ENCODE data around the gene BRI3. TPM values are rescaled to one million over a fixed set of nuclear protein-coding genes. Genes with fewer than 3 reads are reported as not detected.

Gene BRI3
- total and polyA plus RNA-seq, 2 of the 4 experiments (the other 2 are of a cell fraction), result 24.7 to 68.3 TPM

- Histone ChIP-seq H3K9me3 (ENCODE audit: control insufficient read depth, insufficient read depth, low read length) (no peaks in the 10 kb centered on the region), H3K23ac (ENCODE audit: low read depth, low read length) (peak overlapping the region; percentile 79), H3K27ac (ENCODE audit: insufficient read depth, low read length) (peak overlapping the region; percentile 91), H3K79me1 (ENCODE audit: low read depth in 1 of 2, low read length in 2 of 2) (peaks cover 15 to 81% of the 10 kb centered on the region in 2 experiments; a peak in 3 of 4 replicates), H3K36me3 (ENCODE audit: control insufficient read depth, insufficient read depth, low read length) (peaks cover 46% of the 10 kb centered on the region), H3K9me1 (ENCODE audit: insufficient read depth, low read length) (peaks cover 21% of the 10 kb centered on the region), H3K56ac (ENCODE audit: extremely low read depth, insufficient read depth, low read length) (peak overlapping the region; percentile 65; the same call in 1 of the 2 replicates), H3K4me2 (ENCODE audit: low read depth, low read length) (peak overlapping the region; percentile 1), H4K5ac (ENCODE audit: low read depth, low read length) (peak overlapping the region; percentile 6; the same call in 1 of the 2 replicates), H2BK5ac (ENCODE audit: low read depth, low read length, poor library complexity, severe bottlenecking) (peak overlapping the region; percentile 83), H3K9ac (ENCODE audit: low read depth, low read length) (peak overlapping the region; percentile 24; the same call in 1 of the 2 replicates), H4K91ac (ENCODE audit: insufficient read depth, low read depth, low read length) (peak overlapping the region; percentile 97), H3K18ac (ENCODE audit: low read depth, low read length) (peak overlapping the region; percentile 8; the same call in 1 of the 2 replicates), H3K4ac (ENCODE audit: low read depth, low read length) (peak overlapping the region; percentile 96), H3K27me3 (ENCODE audit: control insufficient read depth, insufficient read depth, low read length) (no peaks in the 10 kb centered on the region), H2BK120ac (ENCODE audit: low read depth, low read length) (peak overlapping the region; percentile 92), H4K8ac (ENCODE audit: low read depth in 2 of 2, low read length in 2 of 2) (peak overlapping the region; percentile 94 to 95), H3K4me1 (ENCODE audit: control insufficient read depth, insufficient read depth, low read length) (peaks cover 37% of the 10 kb centered on the region), H2AK9ac (replicated peaks; ENCODE audit: low read depth, low read length, poor library complexity) (peak overlapping the region; percentile 99), H2BK15ac (ENCODE audit: low read depth, low read length) (peak overlapping the region; percentile 70; the same call in 2 of the 3 replicates), H2BK20ac (ENCODE audit: low read depth, low read length) (peak overlapping the region; percentile 79; the same call in 1 of the 2 replicates), H2AFZ (replicated peaks; ENCODE audit: low read length, poor library complexity) (no peak overlapping the region), H2AK5ac (ENCODE audit: low read depth, low read length) (peak overlapping the region; percentile 59), H3K14ac (replicated peaks; ENCODE audit: low read depth, low read length) (peak overlapping the region; percentile 89), H4K20me1 (ENCODE audit: insufficient read depth, low read length) (peaks cover 86% of the 10 kb centered on the region), H3K4me3 (ENCODE audit: insufficient read depth, low read depth, low read length) (no peak overlapping the region)
- TF ChIP-seq, protein P1, sequence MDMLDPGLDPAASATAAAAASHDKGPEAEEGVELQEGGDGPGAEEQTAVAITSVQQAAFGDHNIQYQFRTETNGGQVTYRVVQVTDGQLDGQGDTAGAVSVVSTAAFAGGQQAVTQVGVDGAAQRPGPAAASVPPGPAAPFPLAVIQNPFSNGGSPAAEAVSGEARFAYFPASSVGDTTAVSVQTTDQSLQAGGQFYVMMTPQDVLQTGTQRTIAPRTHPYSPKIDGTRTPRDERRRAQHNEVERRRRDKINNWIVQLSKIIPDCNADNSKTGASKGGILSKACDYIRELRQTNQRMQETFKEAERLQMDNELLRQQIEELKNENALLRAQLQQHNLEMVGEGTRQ (IDR thresholded peaks at IDR 0.05; ENCODE audit: low read depth, low read length), result no peak
- TF ChIP-seq SMC3 (IDR thresholded peaks at IDR 0.05; ENCODE audit: low read depth, low read length), result no peak
- TF ChIP-seq RAD21 (IDR thresholded peaks at IDR 0.05; ENCODE audit: low read length), result no peak
- TF ChIP-seq MAFK (IDR thresholded peaks at IDR 0.05; ENCODE audit: low read depth, low read length), result no peak
- TF ChIP-seq MXI1 (IDR thresholded peaks at IDR 0.05; ENCODE audit: borderline replicate concordance, low read depth, low read length), result no peak
- no peak for TF ChIP-seq BHLHE40 (IDR thresholded peaks at IDR 0.05; ENCODE audit: low read depth, low read length)
- TF ChIP-seq RCOR1 (IDR thresholded peaks at IDR 0.05; ENCODE audit: insufficient replicate concordance, low read length), result no peak
- no peak for DNase-seq
- ChIA-PET POLR2A (ENCODE audit: unreplicated experiment) (no interaction called here), CTCF (no interaction called here)
- 80% methylated on average over 13 of the region's 21 CpGs; no CpG with 5 or more reads in 1 of the 2 experiments for WGBS, 2 experiments (ENCODE audit: extremely low coverage in 2 of 2, insufficient read length in 1 of 2)
- BruUV-seq (replicated peaks), result no TSS peak
- no peak for ATAC-seq (ENCODE audit: low read depth)
- in situ Hi-C loops (cut with MboI; ENCODE audit: low sequenced_read_pairs), result no loop called here
- intact Hi-C loops (cut with micrococcal nuclease), result no loop called here
- dilution Hi-C loops (cut with HindIII; ENCODE audit: low sequenced_read_pairs, unreplicated experiment), result no loop called here
Observed at GRCh38 chr7:98286701-98287485, 5.4 kb downstream of the BRI3 start.

All from IMR-90 (cell line).